ENCODE results near the gene CDADC1. TPM values are rescaled to one million over a fixed set of nuclear protein-coding genes. Genes with fewer than 3 reads are reported as not detected.

Gene CDADC1
- total and polyA plus RNA-seq, 2 experiments from 2014 or later: 1.3 to 9.3 TPM

GRCh38 chr13:49342454-49342853 is 94.7 kb downstream of the CDADC1 start (continued):
- TF ChIP-seq ZNF462 (CRISPR knock-in tag; IDR thresholded peaks at IDR 0.05) (no peak), NANOG (IDR thresholded peaks at IDR 0.05; ENCODE audit: borderline replicate concordance) (no peak), CTCF (conservative IDR thresholded peaks at IDR 0.05; ENCODE audit: low read depth in 2 of 2) (no peak), EZH2phosphoT487 (IDR thresholded peaks at IDR 0.05; ENCODE audit: unreplicated experiment) (no peak), ZNF114 (CRISPR knock-in tag; IDR thresholded peaks at IDR 0.05) (no peak)
- TF ChIP-seq, protein P1, sequence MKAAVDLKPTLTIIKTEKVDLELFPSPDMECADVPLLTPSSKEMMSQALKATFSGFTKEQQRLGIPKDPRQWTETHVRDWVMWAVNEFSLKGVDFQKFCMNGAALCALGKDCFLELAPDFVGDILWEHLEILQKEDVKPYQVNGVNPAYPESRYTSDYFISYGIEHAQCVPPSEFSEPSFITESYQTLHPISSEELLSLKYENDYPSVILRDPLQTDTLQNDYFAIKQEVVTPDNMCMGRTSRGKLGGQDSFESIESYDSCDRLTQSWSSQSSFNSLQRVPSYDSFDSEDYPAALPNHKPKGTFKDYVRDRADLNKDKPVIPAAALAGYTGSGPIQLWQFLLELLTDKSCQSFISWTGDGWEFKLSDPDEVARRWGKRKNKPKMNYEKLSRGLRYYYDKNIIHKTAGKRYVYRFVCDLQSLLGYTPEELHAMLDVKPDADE (IDR thresholded peaks at IDR 0.05): no peak

Other genes starting within 250 kb of the CDADC1 start
- gene MLNR, start 27.6 kb upstream of the CDADC1 start, total RNA-seq (2014; rRNA removed; shearing (Covaris generic)): 0.17 and 0.54 TPM in 2 replicates
- gene MLNR, start 27.6 kb upstream of the CDADC1 start, polyA plus RNA-seq (2016; fragmentation: Nextera tagmentation; extraction: Ambion mirVana): 0.17 TPM in 1 of 2 replicates, not detected in the other
- 4.4 and 5.9 TPM in 2 replicates for gene CAB39L, start 196.1 kb downstream of the CDADC1 start, total RNA-seq (2014; rRNA removed; shearing (Covaris generic))
- gene CAB39L, start 196.1 kb downstream of the CDADC1 start, polyA plus RNA-seq (2016; fragmentation: Nextera tagmentation; extraction: Ambion mirVana): 2.5 and 3.3 TPM in 2 replicates
- gene SETDB2, start 196.3 kb downstream of the CDADC1 start, total RNA-seq (2014; rRNA removed; shearing (Covaris generic)): 5.8 and 6.3 TPM in 2 replicates
- gene SETDB2, start 196.3 kb downstream of the CDADC1 start, polyA plus RNA-seq (2016; fragmentation: Nextera tagmentation; extraction: Ambion mirVana): 1.6 and 4.6 TPM in 2 replicates
- 7.4 and 8.7 TPM in 2 replicates for gene PHF11, start 248.0 kb downstream of the CDADC1 start, total RNA-seq (2014; rRNA removed; shearing (Covaris generic))
- gene PHF11, start 248.0 kb downstream of the CDADC1 start, polyA plus RNA-seq (2016; fragmentation: Nextera tagmentation; extraction: Ambion mirVana): 12.7 and 13.5 TPM in 2 replicates